Measurements from ENCODE around the gene SORBS1. TPM values are rescaled to one million over a fixed set of nuclear protein-coding genes. Genes with fewer than 3 reads are reported as not detected.
A peak's percentile ranks its signal among the peaks of the same experiment; 100 is the strongest.

Gene SORBS1
- total RNA-seq, 8 experiments from 2014 or later = 2.0 to 105 (median 35.8) TPM

GRCh38 chr10:95503001-95503400 lies 58.2 kb downstream of the SORBS1 start:
- no peak overlapping the region for H3K27ac ChIP-seq
- ATAC-seq (replicated peaks in 6 of 8) = no peak
- H3K4me3 ChIP-seq = no peak overlapping the region
- in situ Hi-C loops (cut with MboI; ENCODE audit: low pct_unique_long_range_greater_than_20kb in 2 of 9, low sequenced_read_pairs in 9 of 9, unreplicated experiment in 9 of 9) = no loop called here
- peaks cover 3 to 6% of the 10 kb centered on the region in 2 donors for H3K4me1 ChIP-seq (replicated peaks in 1 of 2)

GRCh38 chr10:95502377-95502776 lies 58.8 kb downstream of the SORBS1 start:
- Histone ChIP-seq H3K27ac (no peak overlapping the region), H3K4me3 (no peak overlapping the region), H3K4me1 (replicated peaks in 1 of 2) (peaks cover 3 to 6% of the 10 kb centered on the region in 2 donors)
- in situ Hi-C loops (cut with MboI; ENCODE audit: low pct_unique_long_range_greater_than_20kb in 2 of 9, low sequenced_read_pairs in 9 of 9, unreplicated experiment in 9 of 9) = no loop called here
- no peak for ATAC-seq (replicated peaks in 6 of 8)
- WGBS, 10 experiments = 57 to 82% (median 75%) methylated on average over 1 of the region's 1 CpG; no CpG with 5 or more reads in 7 of the 10 experiments

- H3K27ac ChIP-seq = no peak overlapping the region
- no peak for ATAC-seq (replicated peaks in 6 of 8)
- H3K4me3 ChIP-seq = no peak overlapping the region
- peaks cover 3 to 6% of the 10 kb centered on the region in 2 donors for H3K4me1 ChIP-seq (replicated peaks in 1 of 2)
- 40 to 100% (median 58%) methylated on average over 1 to 6 of the region's 10 CpGs for WGBS, 10 experiments
- in situ Hi-C loops (cut with MboI; ENCODE audit: low pct_unique_long_range_greater_than_20kb in 2 of 9, low sequenced_read_pairs in 9 of 9, unreplicated experiment in 9 of 9) = no loop called here
These were observed 59.7 kb downstream of the SORBS1 start for GRCh38 chr10:95501203-95502094.

DNA sequence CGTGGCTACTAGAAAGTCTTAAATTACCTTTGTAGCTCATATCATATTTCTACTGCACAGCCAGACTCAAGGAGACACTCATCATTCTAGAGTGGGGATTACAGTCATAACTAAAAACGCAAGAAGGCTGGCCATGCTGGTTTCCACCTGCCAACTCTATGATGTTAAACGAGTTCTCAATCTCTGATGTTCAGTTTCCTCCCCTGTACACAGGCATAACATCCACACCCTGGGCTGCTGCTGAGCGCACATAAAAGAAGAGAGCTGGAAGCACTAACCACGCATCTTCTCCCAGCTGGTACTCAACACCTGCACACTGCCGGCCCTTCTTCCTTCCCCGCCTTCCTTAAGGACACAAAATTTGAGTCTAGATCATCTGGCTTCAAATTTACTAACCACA lies 60.5 kb downstream of the SORBS1 start:
- H3K27ac ChIP-seq = no peak overlapping the region
- WGBS, 10 experiments = 23 to 93% (median 60%) methylated on average over 2 to 5 of the region's 7 CpGs; no CpG with 5 or more reads in 1 of the 10 experiments
- no peak for ATAC-seq (replicated peaks in 6 of 8)
- in situ Hi-C loops (cut with MboI; ENCODE audit: low pct_unique_long_range_greater_than_20kb in 2 of 9, low sequenced_read_pairs in 9 of 9, unreplicated experiment in 9 of 9) = no loop called here
- H3K4me3 ChIP-seq = no peak overlapping the region
- H3K4me1 ChIP-seq (replicated peaks in 1 of 2) = peaks cover 1% of the 10 kb centered on the region in 2 donors

GRCh38 chr10:95500097-95500496 lies 61.1 kb downstream of the SORBS1 start:
- ATAC-seq (replicated peaks in 6 of 8) = no peak
- in situ Hi-C loops (cut with MboI; ENCODE audit: low pct_unique_long_range_greater_than_20kb in 2 of 9, low sequenced_read_pairs in 9 of 9, unreplicated experiment in 9 of 9) = no loop called here
- Histone ChIP-seq H3K27ac (no peak overlapping the region), H3K4me1 (replicated peaks in 1 of 2) (no peaks in the 10 kb centered on the region), H3K4me3 (no peak overlapping the region)
- 38 to 100% (median 53%) methylated on average over 1 of the region's 4 CpGs; no CpG with 5 or more reads in 6 of the 10 experiments for whole genome bisulfite sequencing, 10 experiments

DNA sequence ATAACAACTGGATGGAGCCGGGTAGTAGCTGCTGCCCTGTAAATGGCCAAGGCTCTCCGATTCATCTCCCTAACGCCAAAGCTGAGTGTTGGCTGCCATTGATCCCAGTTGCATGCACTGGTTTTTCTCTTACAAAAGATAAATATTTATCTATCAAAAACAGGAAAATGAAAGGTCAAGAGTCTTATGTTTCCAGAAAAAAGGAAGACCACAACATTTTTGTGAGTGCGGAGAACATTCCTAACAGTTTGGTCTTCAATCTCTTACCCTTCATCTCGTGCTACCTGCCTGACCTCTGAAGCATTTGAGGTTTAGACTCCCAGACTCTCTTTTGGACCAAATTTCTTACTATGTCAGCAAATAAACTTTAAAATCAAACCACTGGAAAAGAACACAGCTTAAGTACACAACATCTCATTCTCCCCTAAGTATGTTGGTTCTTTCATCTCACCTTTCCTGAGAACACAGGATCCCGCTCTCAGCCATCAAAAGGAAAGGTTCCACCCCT lies 61.6 kb downstream of the SORBS1 start:
- in situ Hi-C loops (cut with MboI; ENCODE audit: low pct_unique_long_range_greater_than_20kb in 2 of 9, low sequenced_read_pairs in 9 of 9, unreplicated experiment in 9 of 9) = no loop called here
- Histone ChIP-seq H3K27ac (no peak overlapping the region), H3K4me1 (replicated peaks in 1 of 2) (no peaks in the 10 kb centered on the region), H3K4me3 (no peak overlapping the region)
- WGBS, 10 experiments = 44 to 100% (median 86%) methylated on average over 1 to 6 of the region's 6 CpGs
- no peak for ATAC-seq (replicated peaks in 6 of 8)

GRCh38 chr10:95496951-95497350 lies 64.2 kb downstream of the SORBS1 start:
- no peak for ATAC-seq (replicated peaks in 6 of 8)
- no peak overlapping the region for H3K4me3 ChIP-seq
- no peaks in the 10 kb centered on the region for H3K4me1 ChIP-seq (replicated peaks in 1 of 2)
- in situ Hi-C loops (cut with MboI; ENCODE audit: low pct_unique_long_range_greater_than_20kb in 2 of 9, low sequenced_read_pairs in 9 of 9, unreplicated experiment in 9 of 9) = no loop called here
- no peak overlapping the region for H3K27ac ChIP-seq
- 13 to 100% (median 65%) methylated on average over 1 to 3 of the region's 4 CpGs for WGBS, 10 experiments

DNA sequence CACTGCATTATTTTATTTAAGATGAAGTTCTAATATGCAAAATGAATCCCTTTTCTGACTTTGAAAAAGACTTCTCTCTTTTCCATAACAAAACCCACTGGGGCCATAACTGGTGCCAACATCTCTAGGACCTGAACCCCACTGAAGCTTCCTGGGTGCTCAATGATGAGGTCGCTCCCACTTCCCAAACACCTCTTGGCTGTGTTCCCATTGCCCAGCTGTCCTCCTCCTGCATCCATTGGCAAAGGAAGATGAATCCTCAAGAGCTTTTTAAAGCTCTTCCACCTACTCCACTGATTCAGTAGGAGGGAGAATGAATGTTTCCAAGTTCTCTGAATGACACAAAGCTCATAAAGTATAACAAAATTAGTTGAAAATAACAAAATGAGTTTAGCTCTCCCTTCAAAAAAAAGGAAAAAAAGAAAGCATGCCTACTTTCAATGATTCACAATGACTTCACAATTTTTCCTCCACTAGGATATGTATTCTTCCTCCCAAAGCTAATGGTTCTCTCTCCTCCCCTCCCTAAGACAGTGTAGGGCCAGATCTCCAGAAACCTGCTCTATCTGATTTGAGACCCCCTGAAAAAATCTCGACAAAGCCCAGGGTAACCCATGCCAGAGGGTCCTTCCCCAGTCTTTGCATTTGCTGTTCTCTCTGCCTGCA lies 64.8 kb downstream of the SORBS1 start:
- no peak for ATAC-seq (replicated peaks in 6 of 8)
- in situ Hi-C loops (cut with MboI; ENCODE audit: low pct_unique_long_range_greater_than_20kb in 2 of 9, low sequenced_read_pairs in 9 of 9, unreplicated experiment in 9 of 9) = no loop called here
- Histone ChIP-seq H3K27ac (no peak overlapping the region), H3K4me3 (no peak overlapping the region), H3K4me1 (replicated peaks in 1 of 2) (no peaks in the 10 kb centered on the region)
- WGBS, 10 experiments = 0 to 90% (median 66%) methylated on average over 1 to 2 of the region's 2 CpGs; no CpG with 5 or more reads in 2 of the 10 experiments

DNA sequence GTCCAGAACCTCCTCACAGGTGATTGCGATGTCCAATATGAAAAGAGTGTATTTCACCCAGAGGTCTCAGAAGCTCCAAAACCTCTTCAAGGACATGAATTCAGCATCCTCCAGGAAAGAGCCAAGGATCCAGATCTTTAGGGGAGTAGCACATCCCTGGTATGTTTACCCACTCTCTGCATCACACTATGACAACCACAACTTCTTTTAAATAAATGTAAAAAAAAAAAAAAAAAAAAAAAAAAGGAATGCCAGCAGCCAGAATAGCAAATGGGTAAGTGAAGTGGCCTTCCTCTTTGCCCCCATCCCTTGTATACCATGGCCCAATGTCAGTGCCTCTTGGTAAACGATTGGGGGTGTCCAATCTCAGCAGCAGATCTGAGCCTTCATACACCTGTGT lies 67.3 kb downstream of the SORBS1 start:
- WGBS, 10 experiments = 0 to 100% (median 80%) methylated on average over 1 of the region's 2 CpGs; no CpG with 5 or more reads in 5 of the 10 experiments
- in situ Hi-C loops (cut with MboI; ENCODE audit: low pct_unique_long_range_greater_than_20kb in 2 of 9, low sequenced_read_pairs in 9 of 9, unreplicated experiment in 9 of 9) = no loop called here
- H3K4me3 ChIP-seq = no peak overlapping the region
- no peak for ATAC-seq (replicated peaks in 6 of 8)
- no peak overlapping the region for H3K27ac ChIP-seq
- H3K4me1 ChIP-seq (replicated peaks in 1 of 2) = no peaks in the 10 kb centered on the region

DNA sequence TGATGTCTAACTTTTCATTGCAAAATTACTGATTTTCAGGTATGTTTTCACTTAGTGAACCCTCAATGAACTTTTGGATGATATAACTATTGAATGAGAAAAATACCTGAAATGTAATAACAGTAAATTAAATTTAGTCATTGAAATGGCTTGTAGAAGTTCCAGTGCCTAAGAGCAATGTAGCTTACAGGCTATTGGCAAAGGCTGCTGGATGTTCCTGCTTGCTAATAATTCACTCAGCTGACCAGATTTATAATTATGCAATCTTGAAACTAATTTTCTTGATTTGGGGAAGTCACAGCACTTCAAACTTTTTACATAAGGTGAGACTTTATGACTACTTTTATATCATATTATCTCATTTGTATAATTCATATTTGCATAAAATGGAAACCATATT lies 73.2 kb downstream of the SORBS1 start:
- H3K4me1 ChIP-seq (replicated peaks in 1 of 2) = no peaks in the 10 kb centered on the region
- no peak for ATAC-seq (replicated peaks in 6 of 8)
- in situ Hi-C loops (cut with MboI; ENCODE audit: low pct_unique_long_range_greater_than_20kb in 2 of 9, low sequenced_read_pairs in 9 of 9, unreplicated experiment in 9 of 9) = no loop called here
- no peak overlapping the region for H3K4me3 ChIP-seq
- H3K27ac ChIP-seq = no peak overlapping the region

DNA sequence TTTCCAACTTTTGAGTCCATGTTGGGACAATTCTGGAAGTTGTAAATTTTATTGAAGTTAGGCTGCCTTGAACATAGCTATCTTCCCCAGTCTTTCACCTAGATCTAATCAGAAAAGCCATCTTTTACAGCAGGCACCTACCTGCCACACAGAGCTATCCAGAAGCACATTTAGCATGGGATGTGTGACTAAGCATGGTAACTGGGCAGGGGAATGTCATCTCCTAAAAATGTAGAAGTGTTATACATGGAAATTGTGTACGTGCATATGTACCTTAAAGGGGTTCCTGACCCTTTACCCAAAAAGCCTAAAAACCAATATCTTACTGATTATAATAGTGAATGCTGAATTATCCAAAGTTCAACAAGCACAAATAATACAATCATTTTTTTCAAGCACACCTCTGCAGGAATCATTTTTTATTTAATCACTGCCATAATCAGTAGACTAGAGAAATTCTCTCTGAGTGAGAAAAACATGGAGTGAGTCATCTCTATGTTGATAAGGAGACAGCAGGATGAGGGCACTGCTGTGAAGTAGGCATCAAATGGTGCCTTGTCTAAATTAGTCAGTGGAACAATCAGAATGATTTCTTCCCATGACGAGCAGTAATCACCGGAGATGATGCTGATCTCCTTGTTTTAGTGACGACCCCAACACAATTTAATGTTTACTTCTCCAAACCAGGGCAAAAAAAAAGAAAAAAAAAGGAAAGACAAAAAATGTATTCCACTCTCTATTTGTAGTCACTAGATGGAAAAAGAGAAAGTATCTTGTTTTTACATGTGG lies 75.9 kb downstream of the SORBS1 start:
- Histone ChIP-seq H3K4me3 (no peak overlapping the region), H3K27ac (no peak overlapping the region), H3K4me1 (replicated peaks in 1 of 2) (no peaks in the 10 kb centered on the region)
- in situ Hi-C loops (cut with MboI; ENCODE audit: low pct_unique_long_range_greater_than_20kb in 2 of 9, low sequenced_read_pairs in 9 of 9, unreplicated experiment in 9 of 9) = no loop called here
- ATAC-seq (replicated peaks in 6 of 8) = peak in 4 of 8 experiments; percentile 49 to 88 (median 64)
- WGBS, 10 experiments = 10 to 100% (median 77%) methylated on average over 1 to 4 of the region's 4 CpGs; no CpG with 5 or more reads in 2 of the 10 experiments

- in situ Hi-C loops (cut with MboI; ENCODE audit: low pct_unique_long_range_greater_than_20kb in 2 of 9, low sequenced_read_pairs in 9 of 9, unreplicated experiment in 9 of 9) = no loop called here
- ATAC-seq (replicated peaks in 6 of 8) = no peak
- Histone ChIP-seq H3K27ac (no peak overlapping the region), H3K4me1 (replicated peaks in 1 of 2) (no peaks in the 10 kb centered on the region), H3K4me3 (no peak overlapping the region)
- 59 to 100% (median 86%) methylated on average over 1 to 7 of the region's 7 CpGs; no CpG with 5 or more reads in 1 of the 10 experiments for WGBS, 10 experiments
These were observed 78.5 kb downstream of the SORBS1 start for GRCh38 chr10:95482501-95483233.
